GM12878 (cell line): ENCODE results near the gene CFAP54. TPM values are rescaled to one million over a fixed set of nuclear protein-coding genes. Genes with fewer than 3 reads are reported as not detected.

ENCODE experiments used
- ATAC-seq: fragments of 200-7000 bp; cut with Tn5 transposase; 3 replicates; pipeline ENCODE4 v1.9.1; 2020; ENCODE audit warnings: mild to moderate bottlenecking, moderate library complexity
- BruUV-seq: library from RNA; stranded (reverse); fragments of 400-500 nt; replicated peaks from 2 replicates; lab custom pipeline; 2021; lab: Mats Ljungman, UMichigan
- CTCF ChIA-PET: fragments of 300-600 bp; sonication (Branson Sonifier 250); formaldehyde crosslinking; extraction: SDS; loops from one replicate; lab custom pipeline; 2021; ENCODE audit warnings: inconsistent platforms; lab: Yijun Ruan, JAX
- POLR2A ChIA-PET: fragments of 350-600 bp; formaldehyde crosslinking; extraction: SDS; loops from one replicate; lab custom pipeline; 2021; ENCODE audit warnings: inconsistent platforms; lab: Charles Lee
- RAD21 ChIA-PET: fragments of 300-600 bp; sonication (Branson Sonifier 250); formaldehyde crosslinking; loops from one replicate; lab custom pipeline; 2023; ENCODE audit warnings: antibody characterized with exemption; ENCODE audit not compliant: unreplicated experiment; lab: Charles Lee
- SMC1A ChIA-PET: fragments of 300-600 bp; sonication (Branson Sonifier 250); formaldehyde crosslinking; loops from one replicate; lab custom pipeline; 2023; ENCODE audit not compliant: unreplicated experiment, uncharacterized antibody; lab: Charles Lee
- DNase-seq: peaks from one replicate; pipeline ENCODE4 v3.0.0-alpha.2; 2011; ENCODE audit warnings: low read depth, low spot score
- FAIRE-seq: peaks from 3 replicates; lab custom pipeline; 2011; peaks lifted over from hg19 to GRCh38; lab: Jason Lieb, UNC
- H2AFZ ChIP-seq: 2 replicates; pipeline ENCODE4 v1.6.0; 2011; ENCODE audit warnings: low read depth, low read length, control low read depth; ENCODE audit not compliant: control insufficient read depth
- H3K27ac ChIP-seq: 2 replicates; pipeline ENCODE4 v1.5.1; 2011; ENCODE audit warnings: control low read depth; ENCODE audit not compliant: control insufficient read depth, insufficient read depth
- H3K27me3 ChIP-seq, 2 experiments: replicated peaks in 1 of 2; 2 replicates each; pipeline versions ENCODE4 v1.6.0 to v1.6.1; 2011; ENCODE audit warnings: low read length in 1 of 2; ENCODE audit not compliant: control insufficient read depth in 2 of 2, insufficient read depth in 2 of 2
- H3K36me3 ChIP-seq, 2 experiments: 2 replicates each; pipeline ENCODE4 v1.5.1; 2011; ENCODE audit warnings: low read length in 1 of 2; ENCODE audit not compliant: control insufficient read depth in 2 of 2, insufficient read depth in 2 of 2
- H3K4me1 ChIP-seq: 2 replicates; pipeline ENCODE4 v1.6.1; 2011; ENCODE audit warnings: mild to moderate bottlenecking, low read length, moderate library complexity, mixed read lengths; ENCODE audit not compliant: control insufficient read depth, insufficient read depth
- H3K4me2 ChIP-seq: 2 replicates; pipeline ENCODE4 v1.6.0; 2011; ENCODE audit warnings: control low read depth; ENCODE audit not compliant: control insufficient read depth, insufficient read depth
- H3K4me3 ChIP-seq: fragments of 200-600 bp; sonication (generic); 2 replicates; pipeline ENCODE4 v1.5.1; 2016
- H3K79me2 ChIP-seq: 2 replicates; pipeline ENCODE4 v1.6.0; 2011; ENCODE audit warnings: low read length; ENCODE audit not compliant: control insufficient read depth, insufficient read depth
- H3K9ac ChIP-seq: 2 replicates; pipeline ENCODE4 v1.8.0; 2011; ENCODE audit warnings: low read length, control low read depth, mixed read lengths; ENCODE audit not compliant: control insufficient read depth, insufficient read depth
- H3K9me3 ChIP-seq: replicated peaks from 3 replicates; pipeline ENCODE4 v1.5.1; 2011; ENCODE audit warnings: mild to moderate bottlenecking, low read length; ENCODE audit not compliant: control insufficient read depth, insufficient read depth
- H4K20me1 ChIP-seq: 2 replicates; pipeline ENCODE4 v1.6.0; 2011; ENCODE audit not compliant: control insufficient read depth, insufficient read depth
- ETV6 ChIP-seq, 2 experiments: fragments of 450-650 bp in 1 of 2; IDR thresholded peaks in 1 of 2; conservative IDR thresholded peaks in 1 of 2; 2 replicates each; pipeline ENCODE4 v1.6.1; 2014; ENCODE audit warnings: antibody characterized with exemption in 1 of 2, borderline replicate concordance in 1 of 2, low read depth in 1 of 2, mild to moderate bottlenecking in 1 of 2, moderate library complexity in 1 of 2
- GATAD2B ChIP-seq: fragments of 450-650 bp; conservative IDR thresholded peaks from 2 replicates; pipeline ENCODE4 v1.6.1; 2017; ENCODE audit warnings: low read depth, mild to moderate bottlenecking, moderate library complexity
- HDGF ChIP-seq: fragments of 450-650 bp; IDR thresholded peaks from 2 replicates; pipeline ENCODE4 v1.6.1; 2016; ENCODE audit warnings: antibody characterized with exemption
- JUND ChIP-seq: IDR thresholded peaks from 2 replicates; pipeline ENCODE4 v1.6.1; 2012; ENCODE audit warnings: low read depth, mild to moderate bottlenecking, low read length, improper control_type of control experiment, moderate library complexity
- MTA2 ChIP-seq: fragments of 450-650 bp; IDR thresholded peaks from 2 replicates; pipeline ENCODE4 v1.6.1; 2016; ENCODE audit warnings: low read depth, mild to moderate bottlenecking, moderate library complexity
- POLR2AphosphoS5 ChIP-seq: IDR thresholded peaks from 2 replicates; pipeline ENCODE4 v1.6.1; 2011; ENCODE audit warnings: mild to moderate bottlenecking, low read length, inconsistent platforms
- SIN3A ChIP-seq: IDR thresholded peaks from 2 replicates; pipeline ENCODE4 v1.6.1; 2012; ENCODE audit warnings: low read depth, low read length, improper control_type of control experiment
- SMAD5 ChIP-seq: IDR thresholded peaks from 2 replicates; pipeline ENCODE4 v1.6.1; 2016; ENCODE audit warnings: antibody characterized with exemption, low read depth
- SUPT20H ChIP-seq: IDR thresholded peaks from 2 replicates; pipeline ENCODE4 v1.6.1; 2011; ENCODE audit warnings: low read depth, mild to moderate bottlenecking, low read length, moderate library complexity, borderline replicate concordance; ENCODE audit not compliant: control insufficient read depth
- TARDBP ChIP-seq: IDR thresholded peaks from 2 replicates; pipeline ENCODE4 v1.6.1; 2016; ENCODE audit warnings: borderline replicate concordance
- TCF7 ChIP-seq: IDR thresholded peaks from 2 replicates; pipeline ENCODE4 v1.6.1; 2014; ENCODE audit warnings: antibody characterized with exemption, borderline replicate concordance
- ZNF207 ChIP-seq: fragments of 450-650 bp; IDR thresholded peaks from 2 replicates; pipeline ENCODE4 v1.6.1; 2014; ENCODE audit warnings: antibody characterized with exemption, mild to moderate bottlenecking, borderline replicate concordance
- ZNF622 ChIP-seq: fragments of 450-650 bp; IDR thresholded peaks from 2 replicates; pipeline ENCODE4 v1.6.1; 2017; ENCODE audit warnings: mild to moderate bottlenecking, inconsistent platforms
- ZZZ3 ChIP-seq: IDR thresholded peaks from 2 replicates; pipeline ENCODE4 v1.6.1; 2011; ENCODE audit warnings: low read depth; ENCODE audit not compliant: control insufficient read depth, insufficient read length
- WGBS: methylation state at CpG from one replicate; pipeline ENCODE4 v1.1.6; 2016; ENCODE audit warnings: low lambda C conversion rate; ENCODE audit not compliant: insufficient replicate concordance, insufficient coverage; ENCODE audit errors: missing lambda C conversion rate; 5-methylcytosine and 5-hydroxymethylcytosine counted together
- in situ Hi-C: fragments of 300-500 bp; cut with MboI; formaldehyde crosslinking; loops from 9 replicates; pipeline ENCODE4 v1.14.3; 2018; ENCODE audit warnings: mixed read lengths
- intact Hi-C: fragments of 100-400 bp; cut with micrococcal nuclease; formaldehyde crosslinking; loops from one replicate; pipeline ENCODE4 v1.14.2; 2022; ENCODE audit not compliant: unreplicated experiment
- polyA plus RNA-seq, 11 experiments: library from polyadenylated mRNA; depleted of rRNA in 4 of 11; unstranded in 6 of 11; stranded (reverse) in 5 of 11; fragments of >200 nt; fragmentation: Nextera tagmentation in 4 of 11; fragmentation: Illumina TruSeq in 1 of 11; extraction: Ambion mirVana in 4 of 11; extraction: Trizol in 1 of 11; gene quantifications; 1 replicate in 1 of 11; 2 replicates in 10 of 11; pipeline versions ENCODE4 v1.2.1 to v1.2.3, GENCODE V29; 2011 to 2016; ENCODE audit warnings: inconsistent platforms in 2 of 11, missing spikeins in 2 of 11, low read depth in 1 of 11
- total RNA-seq, 4 experiments: library from RNA; depleted of rRNA in 3 of 4; stranded (reverse); fragments of >200 nt in 3 of 4; fragmentation: Illumina TruSeq in 1 of 4; extraction: Trizol in 1 of 4; gene quantifications; 2 replicates each; pipeline versions ENCODE4 v1.2.1 to v1.2.3, GENCODE V29; 2013 to 2021
- TF ChIP-seq, protein P1 (sequence below): fragments of 450-650 bp; conservative IDR thresholded peaks from 2 replicates; pipeline ENCODE4 v1.6.1; 2017; ENCODE audit warnings: mild to moderate bottlenecking, moderate library complexity
- TF ChIP-seq, protein P2 (sequence below): IDR thresholded peaks from 2 replicates; pipeline ENCODE4 v1.6.1; 2011; ENCODE audit warnings: low read depth, low read length, improper control_type of control experiment, borderline replicate concordance

The CFAP54 gene
- total and polyA plus RNA-seq, 10 of the 15 experiments (the other 5 are each of a cell fraction or from before 2014, with no cell fraction given) = 0.19 to 1.5 (median 0.56) TPM

DNA sequence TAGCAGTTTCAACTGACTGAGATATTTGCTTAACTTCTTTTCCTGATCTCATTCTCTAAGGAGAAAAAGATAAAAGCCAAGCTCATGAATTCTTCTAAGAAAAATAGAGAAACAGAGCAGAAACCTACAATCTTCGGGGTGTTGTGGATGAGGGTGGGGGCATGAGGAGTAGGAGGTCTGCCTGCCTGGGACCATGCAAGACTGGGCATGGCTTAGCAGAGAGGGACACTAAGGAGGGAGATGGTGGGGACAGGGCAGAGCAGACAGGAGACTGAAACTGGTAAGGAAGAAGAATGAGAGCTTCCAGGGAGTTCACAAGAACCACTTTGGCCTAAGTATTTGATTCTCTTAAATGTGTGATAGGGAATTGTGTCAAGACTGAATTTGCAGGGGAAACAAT lies 188.0 kb downstream of the CFAP54 start:
- 0% methylated on average over 1 of the region's 1 CpG for WGBS
- no TSS peak for BruUV-seq
- no peaks in the 10 kb centered on the region for H3K36me3 ChIP-seq
- no peaks in the 10 kb centered on the region for H3K79me2 ChIP-seq
- POLR2A ChIA-PET = no interaction called here
- H3K27me3 ChIP-seq = no peaks in the 10 kb centered on the region
- FAIRE-seq = no peak
- no peak overlapping the region for H2AFZ ChIP-seq
- no peak for DNase-seq
- in situ Hi-C loops = no loop called here
- CTCF ChIA-PET = no interaction called here
- no peaks in the 10 kb centered on the region for H3K4me1 ChIP-seq
- no peak overlapping the region for H3K9ac ChIP-seq
- intact Hi-C loops = no loop called here
- no peak overlapping the region for H3K27ac ChIP-seq
- RAD21 ChIA-PET = no interaction called here
- no peak overlapping the region for H3K4me2 ChIP-seq
- SMC1A ChIA-PET = interaction anchor here (0.7 kb wide), 1 partner anchor 145 kb away, joined by 3 read pairs; no protein-coding TSS in a partner anchor
- H3K4me3 ChIP-seq = no peak overlapping the region
- no peaks in the 10 kb centered on the region for H4K20me1 ChIP-seq
- no peak for ATAC-seq
- no peaks in the 10 kb centered on the region for H3K9me3 ChIP-seq
- TF ChIP-seq SMAD5 = no peak
- TF ChIP-seq GATAD2B = no peak
- no peak for TF ChIP-seq ZNF622

DNA sequence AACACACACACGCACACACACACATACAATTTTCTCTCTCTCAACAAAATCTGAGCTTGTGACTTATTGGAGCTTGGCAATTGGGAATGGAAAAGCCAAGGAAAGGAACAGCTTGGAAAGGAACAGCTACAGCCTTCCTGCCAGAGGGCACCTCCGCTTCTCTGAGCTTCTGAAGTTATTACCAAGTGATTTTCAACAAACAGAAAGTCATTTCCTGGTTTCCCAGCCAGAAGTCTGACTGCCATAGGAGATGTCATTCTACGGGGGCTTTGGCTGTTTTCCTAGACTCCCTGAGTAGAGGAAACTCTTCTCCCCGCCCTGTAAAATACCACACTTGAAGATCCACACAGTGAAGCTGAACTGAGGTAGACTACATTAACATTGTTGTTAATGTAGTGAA lies 198.3 kb downstream of the CFAP54 start:
- no peak for ATAC-seq
- POLR2A ChIA-PET = no interaction called here
- TF ChIP-seq SIN3A = no peak
- TF ChIP-seq POLR2AphosphoS5 = no peak
- TF ChIP-seq ZNF207 = no peak
- TF ChIP-seq, protein P1, sequence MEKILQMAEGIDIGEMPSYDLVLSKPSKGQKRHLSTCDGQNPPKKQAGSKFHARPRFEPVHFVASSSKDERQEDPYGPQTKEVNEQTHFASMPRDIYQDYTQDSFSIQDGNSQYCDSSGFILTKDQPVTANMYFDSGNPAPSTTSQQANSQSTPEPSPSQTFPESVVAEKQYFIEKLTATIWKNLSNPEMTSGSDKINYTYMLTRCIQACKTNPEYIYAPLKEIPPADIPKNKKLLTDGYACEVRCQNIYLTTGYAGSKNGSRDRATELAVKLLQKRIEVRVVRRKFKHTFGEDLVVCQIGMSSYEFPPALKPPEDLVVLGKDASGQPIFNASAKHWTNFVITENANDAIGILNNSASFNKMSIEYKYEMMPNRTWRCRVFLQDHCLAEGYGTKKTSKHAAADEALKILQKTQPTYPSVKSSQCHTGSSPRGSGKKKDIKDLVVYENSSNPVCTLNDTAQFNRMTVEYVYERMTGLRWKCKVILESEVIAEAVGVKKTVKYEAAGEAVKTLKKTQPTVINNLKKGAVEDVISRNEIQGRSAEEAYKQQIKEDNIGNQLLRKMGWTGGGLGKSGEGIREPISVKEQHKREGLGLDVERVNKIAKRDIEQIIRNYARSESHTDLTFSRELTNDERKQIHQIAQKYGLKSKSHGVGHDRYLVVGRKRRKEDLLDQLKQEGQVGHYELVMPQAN = no peak
- TF ChIP-seq TARDBP = no peak
- TF ChIP-seq ZZZ3 = no peak
- TF ChIP-seq JUND = no peak
- no peak for TF ChIP-seq SUPT20H
- TF ChIP-seq HDGF = no peak
- TF ChIP-seq, protein P2, sequence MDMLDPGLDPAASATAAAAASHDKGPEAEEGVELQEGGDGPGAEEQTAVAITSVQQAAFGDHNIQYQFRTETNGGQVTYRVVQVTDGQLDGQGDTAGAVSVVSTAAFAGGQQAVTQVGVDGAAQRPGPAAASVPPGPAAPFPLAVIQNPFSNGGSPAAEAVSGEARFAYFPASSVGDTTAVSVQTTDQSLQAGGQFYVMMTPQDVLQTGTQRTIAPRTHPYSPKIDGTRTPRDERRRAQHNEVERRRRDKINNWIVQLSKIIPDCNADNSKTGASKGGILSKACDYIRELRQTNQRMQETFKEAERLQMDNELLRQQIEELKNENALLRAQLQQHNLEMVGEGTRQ = no peak
- TF ChIP-seq MTA2 = no peak
- TF ChIP-seq ETV6 (conservative IDR thresholded peaks at IDR 0.05 in 1 of 2, IDR thresholded peaks at IDR 0.05 in 1 of 2; ENCODE audit: borderline replicate concordance in 1 of 2, low read depth in 1 of 2) = no peak
- no peak for TF ChIP-seq TCF7

More for the DNA sequence above, 198.3 kb downstream of the CFAP54 start:
- RAD21 ChIA-PET = interaction anchor here (0.9 kb wide), 1 partner anchor 32 kb away, joined by 3 read pairs; no protein-coding TSS in a partner anchor
- no TSS peak for BruUV-seq
- FAIRE-seq (no peak), DNase-seq (no peak)
- CTCF ChIA-PET = interaction anchor here (1.0 kb wide), 1 partner anchor 10 kb away, joined by 4 read pairs; no protein-coding TSS in a partner anchor
- H3K4me3 ChIP-seq = no peak overlapping the region
- H3K9me3 ChIP-seq = no peaks in the 10 kb centered on the region
- H3K4me2 ChIP-seq = no peak overlapping the region
- no peak overlapping the region for H2AFZ ChIP-seq
- H3K79me2 ChIP-seq = no peaks in the 10 kb centered on the region
- H3K27ac ChIP-seq = no peak overlapping the region
- H3K27me3 ChIP-seq = no peaks in the 10 kb centered on the region
- WGBS = 24% methylated on average over 4 of the region's 4 CpGs
- intact Hi-C loops = no loop called here
- H3K9ac ChIP-seq = no peak overlapping the region
- H3K4me1 ChIP-seq = no peaks in the 10 kb centered on the region
- in situ Hi-C loops = no loop called here
- H3K36me3 ChIP-seq = no peaks in the 10 kb centered on the region
- SMC1A ChIA-PET = no interaction called here
- H4K20me1 ChIP-seq = no peaks in the 10 kb centered on the region
